K562 (cell line): ENCODE measurements around the gene PTK7.

Source experiments
- CEBPB ChIP-seq: fragments of 450-650 bp; IDR thresholded peaks from 2 replicates; pipeline ENCODE4 v1.6.1; 2016; ENCODE audit warnings: missing genetic modification characterization, missing compliant biosample characterization
- E2F1 ChIP-seq: sonication (generic); formaldehyde crosslinking; IDR thresholded peaks from 2 replicates; pipeline ENCODE4 v1.8.1; 2023; ENCODE audit warnings: mild to moderate bottlenecking, missing genetic modification reagents, moderate library complexity
- GABPA ChIP-seq: fragments of 200-800 bp; sonication (Bioruptor generic); conservative IDR thresholded peaks from 2 replicates; pipeline ENCODE4 v1.6.1; 2016; ENCODE audit warnings: low read depth, missing genetic modification characterization, missing compliant biosample characterization
- JUND ChIP-seq, 2 experiments: IDR thresholded peaks; 2 replicates in 1 of 2; 3 replicates in 1 of 2; pipeline ENCODE4 v1.6.1; 2011; ENCODE audit warnings: borderline replicate concordance in 2 of 2, low read depth in 2 of 2, low read length in 2 of 2, improper control_type of control experiment in 1 of 2, missing biosample characterization in 1 of 2, missing genetic modification characterization in 1 of 2, missing genetic modification reagents in 1 of 2
- KAT8 ChIP-seq: fragments of 450-650 bp; IDR thresholded peaks from 2 replicates; pipeline ENCODE4 v1.6.1; 2016; ENCODE audit warnings: low read depth, mild to moderate bottlenecking
- MYC ChIP-seq, 2 experiments: fragments of 250-450 bp in 1 of 2; sonication (Bioruptor Pico) in 1 of 2; IDR thresholded peaks; 2 replicates each; pipeline versions ENCODE4 v1.5.1 to v1.6.1; 2012 to 2021; ENCODE audit warnings: low read depth in 2 of 2, borderline replicate concordance in 1 of 2, improper control_type of control experiment in 1 of 2, low read length in 1 of 2, mild to moderate bottlenecking in 1 of 2, moderate library complexity in 1 of 2
- NFE2 ChIP-seq: IDR thresholded peaks from 2 replicates; pipeline ENCODE4 v1.6.1; 2014; ENCODE audit warnings: antibody characterized with exemption, low read depth
- REST ChIP-seq, 2 experiments: fragments of 450-650 bp; formaldehyde crosslinking in 1 of 2; IDR thresholded peaks; 2 replicates each; pipeline versions ENCODE4 v1.4.0 to v1.6.1; 2014 to 2020; ENCODE audit warnings: mild to moderate bottlenecking in 2 of 2, borderline replicate concordance in 1 of 2, low read depth in 1 of 2
- RUNX1 ChIP-seq: sonication (generic); IDR thresholded peaks from 2 replicates; pipeline ENCODE4 v1.6.1; 2016; ENCODE audit warnings: antibody characterized with exemption, low read depth
- TBL1XR1 ChIP-seq, 2 experiments: IDR thresholded peaks; 2 replicates each; pipeline ENCODE4 v1.6.1; 2012; ENCODE audit warnings: improper control_type of control experiment in 2 of 2, low read length in 2 of 2, mild to moderate bottlenecking in 1 of 2
- TOE1 ChIP-seq, 2 experiments: fragments of 450-650 bp in 1 of 2; sonication (generic) in 1 of 2; formaldehyde crosslinking in 1 of 2; IDR thresholded peaks; 2 replicates each; pipeline versions ENCODE4 v1.7.1 to v1.8.0; 2016 to 2022; ENCODE audit warnings: borderline replicate concordance in 2 of 2, mild to moderate bottlenecking in 2 of 2, antibody characterized with exemption in 1 of 2, inconsistent platforms in 1 of 2, low read depth in 1 of 2, missing genetic modification reagents in 1 of 2, moderate library complexity in 1 of 2
- YY1 ChIP-seq, 3 experiments: IDR thresholded peaks; 2 replicates each; pipeline ENCODE4 v1.6.1; 2011; ENCODE audit warnings: low read length in 2 of 3, mild to moderate bottlenecking in 2 of 3, moderate library complexity in 2 of 3, borderline replicate concordance in 1 of 3, control low read depth in 1 of 3, low read depth in 1 of 3; ENCODE audit not compliant: insufficient read depth in 3 of 3, insufficient replicate concordance in 2 of 3, control insufficient read depth in 1 of 3, insufficient read length in 1 of 3; ENCODE audit errors: extremely low read depth in 1 of 3
- ZNF384 ChIP-seq: IDR thresholded peaks from 2 replicates; pipeline ENCODE4 v1.6.1; 2012; ENCODE audit warnings: low read depth, low read length, improper control_type of control experiment
- TF ChIP-seq, protein P1 (sequence below): fragments of 250-450 bp; sonication (Bioruptor Pico); IDR thresholded peaks from 2 replicates; pipeline ENCODE4 v1.8.0; 2021; ENCODE audit warnings: moderate library complexity, mild to moderate bottlenecking, inconsistent platforms

GRCh38 chr6:43035495-43036194, 40.5 kb upstream of the PTK7 start:
- TF ChIP-seq NFE2 (no peak), CEBPB (tag) (no peak), ZNF384 (no peak), REST (IDR thresholded peaks at IDR 0.05; ENCODE audit: borderline replicate concordance) (no peak), REST (CRISPR knock-in tag; IDR thresholded peaks at IDR 0.05; ENCODE audit: low read depth) (no peak), MYC (IDR thresholded peaks at IDR 0.05; ENCODE audit: low read depth, low read length) (no peak), MYC (CRISPR knock-in tag; IDR thresholded peaks at IDR 0.05; ENCODE audit: borderline replicate concordance, low read depth) (no peak), E2F1 (CRISPR knock-in tag) (no peak), YY1 (IDR thresholded peaks at IDR 0.05; ENCODE audit: borderline replicate concordance in 1 of 3, control insufficient read depth in 1 of 3, extremely low read depth in 1 of 3, insufficient read depth in 3 of 3, insufficient read length in 1 of 3, insufficient replicate concordance in 2 of 3, low read depth in 1 of 3, low read length in 2 of 3) (no peak), JUND (IDR thresholded peaks at IDR 0.05; ENCODE audit: borderline replicate concordance, low read depth, low read length) (no peak), JUND (tag; IDR thresholded peaks at IDR 0.05; ENCODE audit: borderline replicate concordance, low read depth, low read length) (no peak), TOE1 (IDR thresholded peaks at IDR 0.05; ENCODE audit: borderline replicate concordance) (no peak), TOE1 (CRISPR knock-in tag; IDR thresholded peaks at IDR 0.05; ENCODE audit: borderline replicate concordance, low read depth) (no peak), RUNX1 (no peak), KAT8 (no peak), TBL1XR1 (IDR thresholded peaks at IDR 0.05; ENCODE audit: low read length in 2 of 2) (no peak), GABPA (tag) (no peak)
- TF ChIP-seq, protein P1, sequence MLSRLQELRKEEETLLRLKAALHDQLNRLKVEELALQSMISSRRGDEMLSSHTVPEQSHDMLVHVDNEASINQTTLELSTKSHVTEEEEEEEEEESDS (CRISPR knock-in tag) = no peak
